ENCODE results near the gene CSGALNACT2. TPM values are rescaled to one million over a fixed set of nuclear protein-coding genes. Genes with fewer than 3 reads are reported as not detected.
A peak's percentile ranks its signal among the peaks of the same experiment; 100 is the strongest.

The CSGALNACT2 gene
- total and polyA plus RNA-seq, 9 of the 15 experiments (the other 6 are each of a cell fraction or from before 2014, with no cell fraction given), result 1.4 to 7.3 (median 3.5) TPM

DNA sequence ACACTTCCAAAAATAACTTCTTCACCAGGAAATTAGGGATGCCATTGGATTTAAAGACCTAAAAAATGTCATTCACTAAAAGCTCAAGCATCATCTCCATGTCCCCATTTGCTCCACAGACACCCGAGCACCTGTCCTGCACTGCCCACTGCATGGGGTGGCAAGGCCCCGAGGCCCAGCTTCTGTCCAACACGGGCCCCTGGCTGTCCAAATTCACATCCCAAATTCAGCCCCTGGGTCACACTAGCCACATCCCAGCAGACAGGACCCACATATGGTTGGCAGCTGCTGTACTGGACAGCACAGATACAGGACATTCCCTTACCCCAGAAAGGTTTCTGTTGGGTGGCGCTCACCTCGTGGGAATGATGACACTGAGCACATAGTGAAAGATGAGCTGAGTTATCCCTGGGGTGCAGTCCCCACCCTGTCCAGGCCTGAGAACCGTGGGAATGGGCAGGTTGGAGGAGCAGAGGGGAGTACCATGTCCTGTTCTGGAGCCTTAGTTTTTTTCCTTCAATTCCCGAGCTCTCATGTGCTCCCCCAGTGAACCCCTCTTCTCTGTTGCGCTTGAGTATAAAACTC, 55.3 kb downstream of the CSGALNACT2 start:
- Histone ChIP-seq H3K79me2 (ENCODE audit: control insufficient read depth, insufficient read depth, low read length) (no peaks in the 10 kb centered on the region), H3K9me3 (replicated peaks; ENCODE audit: control insufficient read depth, insufficient read depth, low read depth, low read length) (no peaks in the 10 kb centered on the region), H3K4me2 (ENCODE audit: insufficient read depth, low read length) (no peak overlapping the region), H4K20me1 (replicated peaks; ENCODE audit: control insufficient read depth, insufficient read depth, low read length) (no peaks in the 10 kb centered on the region), H3K36me3 (ENCODE audit: control insufficient read depth, insufficient read depth, low read length) (peaks cover 35% of the 10 kb centered on the region; the same call in 2 of the 3 replicates), H3K9ac (ENCODE audit: insufficient read depth in 1 of 2, low read depth in 2 of 2, low read length in 2 of 2) (no peak overlapping the region), H3K4me1 (replicated peaks in 1 of 2; ENCODE audit: control insufficient read depth in 2 of 2, insufficient read depth in 2 of 2, low read length in 2 of 2) (peaks cover 0 to 10% of the 10 kb centered on the region in 2 experiments; a peak in 3 of 5 replicates), H3K27me3 (ENCODE audit: control insufficient read depth in 2 of 2, insufficient read depth in 2 of 2, low read length in 2 of 2) (no peaks in the 10 kb centered on the region; a peak in 1 of 5 replicates), H2AFZ (ENCODE audit: low read depth, low read length) (no peak overlapping the region), H3K4me3 (no peak overlapping the region), H3K9me1 (ENCODE audit: control insufficient read depth, insufficient read depth, low read length) (no peaks in the 10 kb centered on the region), H3K27ac (ENCODE audit: extremely low read depth, low read depth, low read length) (no peak overlapping the region)
- intact Hi-C loops (cut with micrococcal nuclease), result no loop called here
- no TSS peak for BruUV-seq (replicated peaks)
- FAIRE-seq (no peak), ATAC-seq (peak; percentile 13; the same call in 1 of the 3 replicates), DNase-seq (ENCODE audit: extremely low read depth in 1 of 4, low spot score in 3 of 4) (peak in 1 of 4 experiments; percentile 12)
- CTCF ChIA-PET (ENCODE audit: low intra/inter-chr PET ratio), result no interaction called here
- POLR2A ChIA-PET, result interaction anchor here (0.7 to 2.2 kb wide), 6 partner anchors 9 to 313 kb away, joined by 3 to 9 read pairs (median 4); no protein-coding TSS in a partner anchor
- no peak for TF ChIP-seq BHLHE40 (IDR thresholded peaks at IDR 0.05; ENCODE audit: low read length)
- TF ChIP-seq, protein P1, sequence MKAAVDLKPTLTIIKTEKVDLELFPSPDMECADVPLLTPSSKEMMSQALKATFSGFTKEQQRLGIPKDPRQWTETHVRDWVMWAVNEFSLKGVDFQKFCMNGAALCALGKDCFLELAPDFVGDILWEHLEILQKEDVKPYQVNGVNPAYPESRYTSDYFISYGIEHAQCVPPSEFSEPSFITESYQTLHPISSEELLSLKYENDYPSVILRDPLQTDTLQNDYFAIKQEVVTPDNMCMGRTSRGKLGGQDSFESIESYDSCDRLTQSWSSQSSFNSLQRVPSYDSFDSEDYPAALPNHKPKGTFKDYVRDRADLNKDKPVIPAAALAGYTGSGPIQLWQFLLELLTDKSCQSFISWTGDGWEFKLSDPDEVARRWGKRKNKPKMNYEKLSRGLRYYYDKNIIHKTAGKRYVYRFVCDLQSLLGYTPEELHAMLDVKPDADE (conservative IDR thresholded peaks at IDR 0.05; ENCODE audit: control insufficient read depth, low read depth, low read length), result no peak
- TF ChIP-seq ZC3H11A (IDR thresholded peaks at IDR 0.05; ENCODE audit: low read depth, low read length), result no peak
- no peak for TF ChIP-seq EP400 (IDR thresholded peaks at IDR 0.05)
- in situ Hi-C loops (cut with MboI), result no loop called here
- 32% methylated on average over 8 of the region's 8 CpGs for WGBS (ENCODE audit: insufficient coverage, low coverage, missing lambda C conversion rate)
